ENCODE measurements around the gene ADGB.

DNA sequence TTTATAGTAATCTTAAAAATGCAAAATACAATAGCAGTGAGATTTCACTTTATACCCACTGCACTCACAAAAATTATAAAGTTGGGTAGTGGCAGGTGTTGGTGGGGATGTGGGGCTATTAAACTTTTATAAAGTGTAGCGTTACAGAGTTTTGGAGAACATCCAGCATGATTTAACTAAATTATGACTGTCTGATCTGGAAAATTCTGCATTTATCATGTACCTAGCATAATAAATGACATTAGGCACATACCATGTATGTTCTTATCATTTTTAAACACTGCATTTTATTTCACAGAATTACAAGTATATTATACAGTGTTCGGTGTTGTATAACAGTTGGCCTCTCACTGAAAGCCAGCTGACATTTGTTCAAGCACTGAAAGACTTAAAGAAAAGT is 169.9 kb downstream of the ADGB start:
- TF ChIP-seq CTCF (optimal IDR thresholded peaks at IDR 0.05 in 1 of 3, IDR thresholded peaks at IDR 0.05 in 1 of 3, conservative IDR thresholded peaks at IDR 0.05 in 1 of 3; ENCODE audit: extremely low read depth in 1 of 3, insufficient read depth in 2 of 3, low read length in 3 of 3): no peak
- no peak for TF ChIP-seq EZH2 (IDR thresholded peaks at IDR 0.05; ENCODE audit: low read length)

All from keratinocyte (primary cell).